Dedifferentiated amniotic fluid mesenchymal stem cell (primary cell): Measurements from ENCODE around the gene FXR1.

Source experiments
- DNase-seq: peaks from one replicate; pipeline ENCODE4 v3.0.0-alpha.2; 2016; ENCODE audit errors: extremely low spot score

The FXR1 gene

DNA sequence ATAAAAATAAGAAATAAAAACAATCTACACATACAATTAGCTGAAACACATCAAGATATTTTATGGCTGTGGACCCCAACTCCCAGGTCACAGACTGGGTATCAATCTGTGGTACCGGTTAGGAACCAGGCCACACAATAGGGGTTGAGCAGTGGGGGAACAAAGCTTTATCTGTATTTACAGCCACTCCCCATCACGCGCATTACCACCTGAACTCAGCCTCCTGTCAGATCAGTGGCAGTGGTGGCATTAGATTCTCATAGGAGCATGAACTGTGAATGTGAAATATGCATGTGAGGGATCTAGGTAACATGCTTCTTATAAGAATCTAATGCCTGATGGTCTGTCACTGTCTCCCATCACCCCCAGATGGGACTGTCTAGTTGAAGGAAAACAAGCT lies 94.8 kb downstream of the FXR1 start:
- DNase-seq, result no peak

DNA sequence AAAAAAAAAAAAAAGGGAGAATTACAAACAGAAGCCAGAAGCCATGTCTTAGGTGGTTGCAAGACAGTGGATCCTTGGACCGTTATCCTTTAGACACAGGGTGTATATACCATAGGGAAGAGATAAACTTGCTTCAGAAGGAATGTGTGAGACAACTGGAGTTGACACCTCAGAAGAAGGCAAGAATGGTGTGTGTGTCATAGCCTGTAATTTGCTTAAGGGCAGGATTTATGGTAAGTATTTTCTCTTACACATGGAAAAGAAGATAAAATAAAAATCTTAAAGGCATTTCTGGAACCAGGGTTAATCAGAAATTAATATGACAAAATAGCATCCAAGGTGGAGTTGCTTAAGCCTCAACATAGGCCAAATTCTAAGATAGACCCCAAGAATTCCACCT lies 96.3 kb downstream of the FXR1 start:
- DNase-seq, result no peak

DNA sequence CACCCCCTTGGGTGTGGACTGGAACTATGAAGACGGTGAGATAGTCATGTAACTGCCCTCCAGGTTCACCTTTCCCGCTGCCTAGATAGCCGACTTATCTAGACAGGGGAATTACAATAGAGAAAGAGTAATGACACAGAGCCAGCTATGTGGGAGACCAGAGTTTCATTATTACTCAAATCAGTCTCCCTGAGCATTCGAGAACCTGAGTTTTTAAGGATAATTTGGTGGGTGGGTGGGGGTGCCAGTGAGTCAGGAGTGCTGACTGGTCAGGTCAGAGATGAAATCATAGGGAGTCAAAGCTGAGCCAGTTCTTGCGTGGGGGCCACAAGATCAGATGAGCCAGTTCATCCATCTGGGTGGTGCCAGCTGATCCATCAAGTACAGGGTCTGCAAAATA lies 96.8 kb downstream of the FXR1 start:
- DNase-seq, result no peak

DNA sequence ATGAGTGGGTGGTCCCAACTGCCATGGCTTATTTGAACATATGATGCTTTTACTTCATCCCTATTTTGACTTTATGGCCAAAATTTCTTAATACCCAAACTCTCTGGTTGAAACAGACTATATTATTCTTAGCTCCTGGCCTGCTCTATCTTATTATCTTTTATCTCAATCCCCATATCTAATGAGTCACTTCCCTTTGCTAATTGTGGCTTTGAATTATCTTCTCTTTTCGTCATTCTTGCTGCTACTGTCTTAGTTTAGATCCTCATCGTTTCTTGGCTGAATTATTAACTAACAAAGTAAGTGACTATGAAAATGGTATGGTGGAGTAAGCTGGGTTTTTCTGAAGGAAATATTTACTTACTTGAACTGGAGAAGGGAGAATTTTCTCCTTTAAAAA lies 105.2 kb downstream of the FXR1 start:
- no peak for DNase-seq

DNA sequence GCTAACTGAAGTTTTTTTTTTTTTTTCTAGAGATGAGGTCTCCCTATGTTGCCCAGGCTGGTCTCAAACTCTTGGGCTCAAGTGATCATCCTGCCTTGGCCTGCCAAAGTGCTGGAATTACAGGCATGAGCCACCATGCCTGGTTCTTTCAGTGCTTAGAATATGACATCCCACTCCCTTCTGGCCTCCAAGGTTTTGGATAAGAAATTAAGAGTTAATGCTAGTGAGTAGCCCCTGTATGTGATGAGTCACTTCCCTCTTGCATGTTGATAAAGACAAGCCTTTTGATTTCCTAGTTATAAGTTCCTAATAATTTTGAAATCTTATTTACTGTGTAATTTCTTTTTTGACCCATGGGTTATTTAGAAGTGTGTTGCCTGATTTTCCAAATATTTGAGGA lies 112.7 kb downstream of the FXR1 start:
- DNase-seq, result no peak

DNA sequence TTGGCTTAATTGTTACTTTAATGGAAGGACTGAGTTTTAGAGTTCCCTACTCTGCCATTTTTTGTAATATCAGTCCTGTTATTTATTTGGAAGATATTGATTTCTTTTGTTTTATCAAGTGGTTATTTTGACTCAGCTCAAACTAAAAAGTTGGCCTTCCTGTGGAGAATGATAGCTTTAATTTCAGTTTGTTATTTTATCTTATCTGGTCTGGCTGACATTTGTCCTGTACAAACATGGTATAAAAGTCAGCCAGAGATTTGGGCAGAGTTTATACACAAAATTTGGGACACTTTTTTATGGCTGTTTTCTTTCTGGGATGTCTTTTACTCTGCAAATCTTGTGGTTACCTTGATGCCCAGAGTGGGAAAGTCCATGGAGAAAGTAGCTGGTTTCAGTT lies 118.5 kb downstream of the FXR1 start:
- no peak for DNase-seq
